HPDE6-E6E7 (cell line): ENCODE results near the gene ATRNL1.

Experiments
- DNase-seq: peaks from one replicate; pipeline ENCODE4 v3.0.0; 2011; ENCODE audit warnings: missing footprints; ENCODE audit errors: extremely low spot score

Gene ATRNL1

GRCh38 chr10:115949282-115949844 is 856.2 kb downstream of the ATRNL1 start:
- DNase-seq = no peak

GRCh38 chr10:115950320-115950719 is 857.2 kb downstream of the ATRNL1 start:
- DNase-seq = no peak

- DNase-seq = no peak
These were observed 858.1 kb downstream of the ATRNL1 start for GRCh38 chr10:115951242-115951641.

GRCh38 chr10:115953281-115953680 is 860.1 kb downstream of the ATRNL1 start:
- no peak for DNase-seq

- DNase-seq = no peak
These were observed 860.8 kb downstream of the ATRNL1 start for GRCh38 chr10:115953968-115954367.

GRCh38 chr10:115956225-115957011 is 863.3 kb downstream of the ATRNL1 start:
- no peak for DNase-seq

- no peak for DNase-seq
These were observed 863.8 kb downstream of the ATRNL1 start for GRCh38 chr10:115957012-115957399.

- no peak for DNase-seq
These were observed 864.7 kb downstream of the ATRNL1 start for GRCh38 chr10:115957786-115958442.

- DNase-seq = no peak
These were observed 870.7 kb downstream of the ATRNL1 start for GRCh38 chr10:115963848-115964247.

GRCh38 chr10:115964827-115965226 is 871.7 kb downstream of the ATRNL1 start:
- no peak for DNase-seq

GRCh38 chr10:115965376-115965775 is 872.2 kb downstream of the ATRNL1 start:
- DNase-seq = no peak

GRCh38 chr10:115968236-115968635 is 875.1 kb downstream of the ATRNL1 start:
- DNase-seq = no peak

GRCh38 chr10:115969591-115969990 is 876.4 kb downstream of the ATRNL1 start:
- no peak for DNase-seq

- DNase-seq = no peak
These were observed 878.8 kb downstream of the ATRNL1 start for GRCh38 chr10:115971921-115972320.

GRCh38 chr10:115972426-115972825 is 879.3 kb downstream of the ATRNL1 start:
- DNase-seq = no peak

- DNase-seq = no peak
These were observed 881.2 kb downstream of the ATRNL1 start for GRCh38 chr10:115974351-115974750.

GRCh38 chr10:115974816-115975430 is 881.8 kb downstream of the ATRNL1 start:
- DNase-seq = no peak

- no peak for DNase-seq
These were observed 882.3 kb downstream of the ATRNL1 start for GRCh38 chr10:115975506-115975905.

- no peak for DNase-seq
These were observed 883.2 kb downstream of the ATRNL1 start for GRCh38 chr10:115976342-115976741.

- no peak for DNase-seq
These were observed 884.7 kb downstream of the ATRNL1 start for GRCh38 chr10:115977855-115978254.

GRCh38 chr10:115979576-115979975 is 886.4 kb downstream of the ATRNL1 start:
- no peak for DNase-seq

- no peak for DNase-seq
These were observed 887.3 kb downstream of the ATRNL1 start for GRCh38 chr10:115980470-115980869.

GRCh38 chr10:115981081-115981480 is 887.9 kb downstream of the ATRNL1 start:
- no peak for DNase-seq
